Melanocyte of skin (primary cell): ENCODE results near the gene MKS1. TPM values are rescaled to one million over a fixed set of nuclear protein-coding genes. Genes with fewer than 3 reads are reported as not detected.

Experiments
- total RNA-seq, 2 donors: library from RNA; depleted of rRNA; stranded (reverse); fragments of >200 nt; gene quantifications; 2 replicates each; pipeline ENCODE4 v1.2.3, GENCODE V29; 2012

Gene MKS1
- total RNA-seq: 10 to 100 TPM; 10.3 to 15.1 TPM

DNA sequence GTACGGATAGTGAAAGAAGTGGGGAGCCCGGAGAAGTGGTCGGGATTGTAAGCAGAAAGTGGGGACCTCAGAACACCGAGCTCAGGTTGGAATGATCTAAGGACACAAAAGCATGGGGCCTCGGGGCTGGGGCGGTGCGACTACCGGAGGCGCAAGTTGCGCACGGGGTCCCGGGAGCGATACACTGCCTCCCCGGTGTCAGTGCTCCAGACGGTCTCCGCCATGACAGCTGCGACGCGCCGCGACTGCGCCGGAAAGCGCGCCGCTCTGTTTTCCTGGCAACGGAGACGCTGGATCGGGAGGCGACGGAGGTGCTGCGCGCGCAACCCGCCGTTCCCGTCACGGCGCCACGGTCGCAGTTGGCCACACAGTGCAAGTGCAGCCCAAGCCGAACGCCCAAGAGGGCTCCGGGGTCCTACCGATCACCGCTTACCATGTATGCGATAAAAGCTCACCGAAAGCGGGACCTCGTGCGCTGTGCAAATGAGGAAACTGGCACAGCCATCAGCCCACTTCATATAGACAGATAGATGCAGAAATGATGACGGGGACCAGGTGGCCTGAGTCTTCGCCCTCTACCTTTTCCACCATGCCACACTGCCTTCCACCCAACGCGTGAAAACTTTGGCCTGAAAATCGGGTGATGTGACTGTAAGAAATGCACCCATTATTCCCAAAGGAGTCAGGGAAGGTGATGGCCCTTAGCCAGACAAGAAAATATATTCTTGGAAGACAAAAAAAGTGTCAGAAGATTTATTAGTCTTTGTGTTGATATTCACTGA, at the start of gene MKS1:
Gene MKS1 (minus strand): TSS at position 249 of the 782 bp plus-strand sequence. CDS start 25 bp downstream, at position 224.

DNA sequence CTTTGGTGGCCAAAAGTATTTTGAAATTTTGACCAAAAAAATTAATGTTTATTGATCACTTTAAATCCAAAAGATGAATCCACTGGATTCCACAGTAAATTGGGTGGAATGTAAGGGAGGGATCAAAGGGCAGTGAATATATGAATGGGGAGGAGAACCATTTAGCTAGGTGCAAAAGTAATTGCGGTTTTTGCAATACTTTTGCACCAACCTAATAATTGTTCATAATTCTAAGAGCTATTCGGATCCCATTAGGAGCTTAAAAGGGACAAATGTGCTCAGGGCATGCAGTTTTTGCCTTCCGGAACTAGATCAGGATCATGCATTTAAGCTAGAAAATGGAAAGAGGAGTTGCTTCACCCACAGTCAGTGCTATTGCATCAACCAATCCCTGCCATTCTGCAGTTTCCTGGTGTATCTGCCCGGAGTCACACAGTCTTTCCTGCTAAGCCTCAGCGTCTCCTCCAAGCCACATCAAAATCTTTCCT, 19.1 kb upstream of the MKS1 start, which contains the start of gene LPO:
Gene LPO (plus strand): TSS at position 438 of the 488 bp plus-strand sequence. CDS start 4,396 bp downstream, outside the sequence.

DNA sequence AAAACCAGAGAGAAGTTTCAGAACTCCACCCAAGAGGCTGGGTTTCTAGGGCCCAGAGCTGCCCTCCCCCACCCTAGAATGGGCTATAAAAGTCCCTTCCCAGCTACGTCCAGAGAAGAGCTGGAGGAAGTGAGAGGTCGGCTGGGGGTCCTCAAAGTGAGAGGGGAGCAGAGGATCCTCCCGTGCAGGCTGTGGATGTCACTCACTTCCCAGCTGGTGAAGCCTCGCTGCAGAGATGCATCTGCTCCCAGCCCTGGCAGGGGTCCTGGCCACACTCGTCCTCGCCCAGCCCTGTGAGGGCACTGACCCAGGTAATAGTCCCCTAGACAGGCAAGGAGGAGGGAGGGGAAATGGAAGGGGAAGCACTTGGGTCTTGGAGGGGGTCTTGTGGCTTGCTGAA, 26.4 kb downstream of the MKS1 start, which contains the start of gene EPX:
Gene EPX (plus strand): TSS at position 115 of the 400 bp plus-strand sequence. CDS start 121 bp downstream, at position 236.

DNA sequence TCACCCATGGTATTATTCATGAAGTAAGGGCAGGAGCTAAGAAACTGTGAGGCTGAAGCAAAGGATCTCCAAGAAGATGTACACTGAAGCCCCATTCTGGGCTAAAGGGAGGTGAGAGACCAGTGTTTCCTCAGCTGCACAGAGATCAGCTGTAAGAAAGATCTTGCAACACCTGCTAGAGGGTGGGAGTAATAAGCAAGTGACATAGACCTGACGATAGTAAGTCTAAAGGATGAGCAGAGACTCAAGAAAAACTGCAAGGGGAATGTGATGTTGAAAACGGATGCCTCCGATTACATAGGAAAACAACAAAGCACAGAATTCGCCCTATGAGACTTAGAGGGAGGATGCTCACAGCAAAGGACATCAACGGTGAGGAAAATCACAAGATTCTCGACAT, 52.4 kb downstream of the MKS1 start, which contains the start of gene OR4D2:
Gene OR4D2 (plus strand): TSS at position 301 of the 400 bp plus-strand sequence. CDS start 2,674 bp downstream, outside the sequence.

Other genes with a start within 250 kb of the MKS1 start
- 10 to 100 TPM; 44.7 to 51.0 TPM for gene VEZF1, start 231.0 kb downstream of the MKS1 start, total RNA-seq
- 100 to 1,000 TPM; 195 to 431 TPM for gene SRSF1, start 212.0 kb downstream of the MKS1 start, total RNA-seq
- gene DYNLL2, start 135.8 kb downstream of the MKS1 start, total RNA-seq: 10 to 100 TPM in 1 of 2 donors, 1 to 10 TPM in 1; 6.9 to 12.0 TPM
- not detected for gene OR4D1, start 70.9 kb downstream of the MKS1 start, total RNA-seq
- not detected for gene OR4D2, start 52.3 kb downstream of the MKS1 start, total RNA-seq
- not detected for gene EPX, start 26.5 kb downstream of the MKS1 start, total RNA-seq
- gene LPO, start 19.3 kb upstream of the MKS1 start, total RNA-seq: not detected
- under 1 TPM in 1 of 2 donors, not detected in 1; 0.34 TPM for gene MPO, start 61.7 kb upstream of the MKS1 start, total RNA-seq
- 1 to 10 TPM in 1 of 2 donors, under 1 TPM in 1; 0.33 to 2.8 TPM for gene TSPOAP1, start 109.5 kb upstream of the MKS1 start, total RNA-seq
- gene SUPT4H1, start 132.9 kb upstream of the MKS1 start, total RNA-seq: 10 to 100 TPM; 38.5 to 62.9 TPM
- 1 to 10 TPM; 2.3 to 6.5 TPM for gene RNF43, start 198.3 kb upstream of the MKS1 start, total RNA-seq